RWPE2 (cell line): ENCODE data around the gene SAP30.

ENCODE experiments used
- ATAC-seq: fragments of 200-7000 bp; cut with Tn5 transposase; 3 replicates; pipeline ENCODE4 v1.9.1; 2021; ENCODE audit warnings: low read depth
- DNase-seq: peaks from one replicate; pipeline ENCODE4 v3.0.0-alpha.2; 2020; ENCODE audit warnings: low spot score
- H3K27ac ChIP-seq: fragments of 450-650 bp; 2 replicates; pipeline ENCODE4 v1.5.1; 2017; ENCODE audit warnings: mild to moderate bottlenecking; ENCODE audit not compliant: poor library complexity, severe bottlenecking
- H3K27me3 ChIP-seq: fragments of 250-450 bp; sonication (Bioruptor Pico); 2 replicates; pipeline ENCODE4 v1.5.1; 2021; ENCODE audit warnings: mild to moderate bottlenecking, moderate library complexity; ENCODE audit not compliant: insufficient read depth, poor library complexity, severe bottlenecking
- H3K36me3 ChIP-seq: fragments of 250-450 bp; sonication (Bioruptor Pico); 2 replicates; pipeline ENCODE4 v1.5.1; 2020; ENCODE audit warnings: low read depth, mild to moderate bottlenecking, moderate library complexity
- H3K4me1 ChIP-seq: fragments of 250-450 bp; sonication (Bioruptor Pico); 2 replicates; pipeline ENCODE4 v1.5.1; 2021; ENCODE audit warnings: mild to moderate bottlenecking, moderate library complexity; ENCODE audit not compliant: insufficient read depth, poor library complexity, severe bottlenecking
- H3K4me3 ChIP-seq: fragments of 250-450 bp; sonication (Bioruptor Pico); 2 replicates; pipeline ENCODE4 v1.5.1; 2021; ENCODE audit warnings: mild to moderate bottlenecking, moderate library complexity; ENCODE audit not compliant: severe bottlenecking
- H3K9me3 ChIP-seq: fragments of 250-450 bp; sonication (Bioruptor Pico); 2 replicates; pipeline ENCODE4 v1.5.1; 2021; ENCODE audit warnings: mild to moderate bottlenecking, moderate library complexity; ENCODE audit not compliant: severe bottlenecking
- TF ChIP-seq, protein P1 (sequence below): fragments of 450-650 bp; IDR thresholded peaks from one replicate; pipeline ENCODE4 v1.5.1; 2017; ENCODE audit warnings: mild to moderate bottlenecking, moderate library complexity; ENCODE audit not compliant: poor library complexity, severe bottlenecking

Gene SAP30

DNA sequence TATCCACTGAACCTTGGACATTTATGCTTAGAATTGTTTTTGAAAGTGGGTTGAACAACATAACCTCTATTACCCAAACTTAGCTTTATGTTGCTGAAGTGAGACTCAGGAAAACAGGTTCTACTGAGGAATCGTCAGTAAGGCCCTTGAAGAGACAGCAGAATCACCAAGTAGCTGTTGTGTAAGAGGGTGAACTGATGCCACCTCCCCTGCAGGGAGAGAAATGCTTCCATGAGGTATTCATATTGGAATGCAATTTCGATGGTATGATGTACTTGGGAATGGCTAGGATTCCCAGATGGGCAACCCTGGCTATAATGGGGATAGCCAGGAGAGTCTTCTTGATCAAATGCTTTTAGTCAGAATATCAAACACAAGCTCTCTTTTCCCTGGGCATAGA is 32.3 kb downstream of the SAP30 start:
- ATAC-seq (peak; percentile 67; the same call in 2 of the 3 replicates), DNase-seq (no peak)
- TF ChIP-seq, protein P1, sequence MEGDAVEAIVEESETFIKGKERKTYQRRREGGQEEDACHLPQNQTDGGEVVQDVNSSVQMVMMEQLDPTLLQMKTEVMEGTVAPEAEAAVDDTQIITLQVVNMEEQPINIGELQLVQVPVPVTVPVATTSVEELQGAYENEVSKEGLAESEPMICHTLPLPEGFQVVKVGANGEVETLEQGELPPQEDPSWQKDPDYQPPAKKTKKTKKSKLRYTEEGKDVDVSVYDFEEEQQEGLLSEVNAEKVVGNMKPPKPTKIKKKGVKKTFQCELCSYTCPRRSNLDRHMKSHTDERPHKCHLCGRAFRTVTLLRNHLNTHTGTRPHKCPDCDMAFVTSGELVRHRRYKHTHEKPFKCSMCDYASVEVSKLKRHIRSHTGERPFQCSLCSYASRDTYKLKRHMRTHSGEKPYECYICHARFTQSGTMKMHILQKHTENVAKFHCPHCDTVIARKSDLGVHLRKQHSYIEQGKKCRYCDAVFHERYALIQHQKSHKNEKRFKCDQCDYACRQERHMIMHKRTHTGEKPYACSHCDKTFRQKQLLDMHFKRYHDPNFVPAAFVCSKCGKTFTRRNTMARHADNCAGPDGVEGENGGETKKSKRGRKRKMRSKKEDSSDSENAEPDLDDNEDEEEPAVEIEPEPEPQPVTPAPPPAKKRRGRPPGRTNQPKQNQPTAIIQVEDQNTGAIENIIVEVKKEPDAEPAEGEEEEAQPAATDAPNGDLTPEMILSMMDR: no peak
- no peaks in the 10 kb centered on the region for H3K27me3 ChIP-seq
- H3K4me1 ChIP-seq: no peaks in the 10 kb centered on the region
- H3K27ac ChIP-seq: no peak overlapping the region
- H3K9me3 ChIP-seq: no peaks in the 10 kb centered on the region
- no peak overlapping the region for H3K4me3 ChIP-seq
- H3K36me3 ChIP-seq: no peaks in the 10 kb centered on the region

DNA sequence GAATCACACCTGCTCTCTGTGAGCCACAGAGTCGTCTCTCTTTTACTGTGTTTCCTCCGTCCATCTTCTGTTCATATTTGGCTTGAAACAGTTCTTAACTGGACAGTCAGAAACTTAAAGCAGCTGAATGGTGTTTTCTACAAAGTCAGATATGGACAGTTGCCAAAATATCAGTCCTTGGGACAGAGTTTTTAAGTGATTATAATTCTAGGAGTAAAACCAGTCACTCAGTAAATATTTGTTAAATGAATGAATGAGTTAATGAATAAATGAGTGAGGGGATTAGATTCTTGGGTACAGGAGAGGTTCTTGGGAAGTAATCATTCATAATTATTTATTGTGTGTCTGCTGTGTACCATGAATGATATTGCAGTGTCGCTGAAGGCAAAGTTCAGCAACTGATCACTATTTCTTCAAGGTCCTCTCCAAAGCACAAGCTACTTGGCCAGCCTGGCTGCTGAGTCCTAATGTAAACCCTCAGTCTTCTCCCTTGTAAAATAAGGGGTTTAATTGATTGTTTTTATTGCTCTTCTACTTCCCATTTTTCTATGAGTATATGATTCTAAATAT is 33.6 kb downstream of the SAP30 start:
- ATAC-seq: no peak
- H3K27ac ChIP-seq: no peak overlapping the region

DNA sequence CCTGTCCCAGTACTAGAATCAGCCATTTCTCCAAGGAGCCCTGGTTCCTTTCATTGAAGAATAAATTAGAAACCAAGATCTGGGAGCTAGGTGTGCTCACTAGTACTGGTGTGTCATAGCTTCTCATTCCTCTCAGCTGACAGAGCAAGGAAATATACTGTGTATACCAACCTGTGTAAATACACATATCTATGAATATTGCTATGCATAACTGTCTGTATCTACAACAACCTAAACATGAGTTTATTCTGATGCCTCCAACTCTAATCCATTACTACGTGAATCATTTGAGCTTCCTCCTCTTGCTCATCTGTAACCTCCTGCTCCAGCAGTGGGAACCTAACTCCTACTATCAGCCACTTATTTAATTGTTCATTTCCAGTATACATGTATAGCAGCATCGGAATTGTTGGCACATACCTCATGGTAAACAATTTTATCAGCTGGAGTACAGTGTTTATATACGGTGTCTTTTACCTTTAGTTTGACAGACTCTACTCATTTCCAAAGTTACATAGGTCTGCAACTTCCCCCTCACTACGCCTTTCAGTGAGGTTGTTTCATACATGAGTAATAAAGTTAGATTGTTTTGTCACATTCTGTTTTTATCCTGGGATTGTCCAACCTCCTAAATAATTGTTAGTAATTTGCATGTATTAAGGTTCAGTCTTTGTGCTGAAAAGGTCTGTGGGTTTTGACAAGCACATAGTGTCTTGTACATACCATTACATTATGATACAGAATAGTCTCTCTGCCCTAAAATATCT is 35.3 kb downstream of the SAP30 start:
- peak; percentile 42; the same call in 2 of the 3 replicates for ATAC-seq

More for the DNA sequence above, 33.6 kb downstream of the SAP30 start:
- H3K9me3 ChIP-seq: no peaks in the 10 kb centered on the region
- H3K36me3 ChIP-seq: no peaks in the 10 kb centered on the region
- no peak overlapping the region for H3K4me3 ChIP-seq
- DNase-seq: no peak
- TF ChIP-seq, protein P1: no peak
- H3K27me3 ChIP-seq: no peaks in the 10 kb centered on the region
- H3K4me1 ChIP-seq: no peaks in the 10 kb centered on the region

DNA sequence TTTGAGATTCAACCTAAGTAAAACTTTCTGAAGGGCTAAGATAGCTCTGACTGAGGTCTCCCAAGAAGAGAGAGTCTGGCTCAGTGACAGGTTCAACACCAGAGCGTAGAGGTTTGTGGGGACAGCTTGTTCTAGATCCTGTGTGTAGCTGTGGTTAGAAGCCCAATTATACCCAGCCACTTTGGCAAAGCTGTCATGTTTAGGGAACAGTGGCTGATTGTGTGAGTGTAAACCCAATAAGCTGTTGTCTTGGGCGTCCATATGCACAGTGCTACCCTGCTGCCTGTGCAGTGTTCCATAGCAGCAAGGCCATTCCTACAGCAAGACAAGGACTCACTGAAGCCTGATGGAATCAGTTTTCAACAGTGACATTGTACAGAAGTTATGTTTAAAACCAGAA is 39.3 kb downstream of the SAP30 start:
- Histone ChIP-seq H3K27ac (no peak overlapping the region), H3K27me3 (no peaks in the 10 kb centered on the region), H3K36me3 (no peaks in the 10 kb centered on the region), H3K4me3 (no peak overlapping the region), H3K4me1 (peaks cover 4% of the 10 kb centered on the region), H3K9me3 (no peaks in the 10 kb centered on the region)
- TF ChIP-seq, protein P1: no peak
- no peak for DNase-seq
- ATAC-seq: no peak

More for the DNA sequence above, 35.3 kb downstream of the SAP30 start:
- Histone ChIP-seq H3K9me3 (no peaks in the 10 kb centered on the region), H3K27me3 (no peaks in the 10 kb centered on the region), H3K36me3 (no peaks in the 10 kb centered on the region), H3K4me1 (no peaks in the 10 kb centered on the region), H3K4me3 (no peak overlapping the region), H3K27ac (no peak overlapping the region)
- DNase-seq: no peak
- TF ChIP-seq, protein P1: no peak
